ENCODE measurements around the gene DCBLD1. TPM values are rescaled to one million over a fixed set of nuclear protein-coding genes. Genes with fewer than 3 reads are reported as not detected.

Gene DCBLD1
- total and polyA plus RNA-seq, 2 donors (not counting 3 experiments of a cell fraction or from before 2014, with no cell fraction given): 30.2 to 44.3 TPM

DNA sequence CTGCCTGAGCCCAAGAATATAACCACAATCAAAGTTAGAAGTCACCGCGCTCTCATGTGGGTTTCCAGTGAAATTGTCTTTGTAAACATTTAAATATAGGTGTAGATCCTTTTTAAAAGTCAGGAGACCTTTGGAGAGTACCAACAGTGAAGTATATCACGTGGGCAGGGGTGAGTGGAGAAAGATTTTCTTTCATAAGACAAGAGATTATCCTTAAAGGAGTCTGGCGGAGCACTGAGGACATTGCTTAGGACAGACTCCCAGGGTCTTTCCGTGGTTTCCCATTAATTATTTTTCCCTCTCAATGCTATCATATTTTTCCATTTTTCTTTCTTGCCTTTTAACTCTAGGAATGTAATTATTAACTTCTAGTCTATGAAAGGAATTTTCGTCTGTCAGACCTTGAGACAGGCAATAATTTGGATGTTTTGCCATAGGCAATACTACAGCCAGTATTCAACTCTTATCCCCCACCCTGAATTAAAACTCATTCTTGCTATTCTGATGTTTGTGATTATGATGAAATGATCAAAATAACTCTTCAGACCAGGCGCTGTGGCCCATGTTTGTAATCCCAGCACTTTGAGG is 31.4 kb downstream of the DCBLD1 start:
- Histone ChIP-seq H3K36me3 (ENCODE audit: control insufficient read depth in 2 of 2, extremely low read depth in 1 of 2, insufficient read depth in 2 of 2, low read length in 2 of 2) (peaks cover 3 to 4% of the 10 kb centered on the region in 2 experiments), H3K27me3 (ENCODE audit: control insufficient read depth in 2 of 2, insufficient read depth in 2 of 2, low read length in 2 of 2) (no peaks in the 10 kb centered on the region), H3K9me1 (replicated peaks; ENCODE audit: control insufficient read depth, extremely low read depth, insufficient read depth, low read length) (no peaks in the 10 kb centered on the region), H3K27ac (ENCODE audit: insufficient read depth, low read depth, low read length) (no peak overlapping the region), H3K9ac (replicated peaks; ENCODE audit: extremely low read depth, insufficient read depth, low read length) (no peak overlapping the region), H4K20me1 (replicated peaks; ENCODE audit: control insufficient read depth, extremely low read depth, insufficient read depth, low read length) (no peaks in the 10 kb centered on the region), H3K9me3 (replicated peaks; ENCODE audit: control insufficient read depth, insufficient read depth, low read length) (no peaks in the 10 kb centered on the region), H3K79me2 (ENCODE audit: control insufficient read depth, insufficient read depth, low read length) (peaks cover 58% of the 10 kb centered on the region), H2AFZ (ENCODE audit: low read depth, low read length) (no peak overlapping the region), H3K4me1 (ENCODE audit: control insufficient read depth, extremely low read depth, insufficient read depth, low read length) (no peaks in the 10 kb centered on the region), H3K4me2 (ENCODE audit: insufficient read depth, low read length) (no peak overlapping the region), H3K4me3 (replicated peaks in 1 of 3; ENCODE audit: insufficient read depth in 1 of 3, low read depth in 1 of 3, low read length in 3 of 3) (no peak overlapping the region)
- ChIA-PET POLR2A (no interaction called here), CTCF (interaction anchor here (1.2 kb wide), 1 partner anchor 11 kb away, joined by 3 read pairs; no protein-coding TSS in a partner anchor)
- BruUV-seq (replicated peaks): no TSS peak
- no peak for FAIRE-seq
- DNase-seq (ENCODE audit: low read depth, low spot score): no peak
- dilution Hi-C loops (cut with MboI; ENCODE audit: extremely low pct_ligation_motif_present, low sequenced_read_pairs): no loop called here
- intact Hi-C loops (cut with micrococcal nuclease): no loop called here
- TF ChIP-seq POLR2A (IDR thresholded peaks at IDR 0.05; ENCODE audit: low read depth, low read length) (no peak), CTCF (IDR thresholded peaks at IDR 0.05; ENCODE audit: extremely low read depth in 1 of 2, insufficient read depth in 1 of 2, low read depth in 1 of 2, low read length in 2 of 2) (no peak), EZH2 (IDR thresholded peaks at IDR 0.05; ENCODE audit: borderline replicate concordance, low read depth, low read length, severe bottlenecking) (no peak), POLR2AphosphoS5 (IDR thresholded peaks at IDR 0.05; ENCODE audit: insufficient read depth, low read depth, low read length) (no peak), MYC (IDR thresholded peaks at IDR 0.05; ENCODE audit: low read depth, low read length) (no peak), FOS (IDR thresholded peaks at IDR 0.05; ENCODE audit: borderline replicate concordance, insufficient read depth, low read length) (no peak)
- TF ChIP-seq, protein P1, sequence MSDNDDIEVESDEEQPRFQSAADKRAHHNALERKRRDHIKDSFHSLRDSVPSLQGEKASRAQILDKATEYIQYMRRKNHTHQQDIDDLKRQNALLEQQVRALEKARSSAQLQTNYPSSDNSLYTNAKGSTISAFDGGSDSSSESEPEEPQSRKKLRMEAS (IDR thresholded peaks at IDR 0.05; ENCODE audit: insufficient read depth, insufficient read length): no peak

All from endothelial cell of umbilical vein (primary cell).